ENCODE data around the gene APBB1IP.

Gene APBB1IP

DNA sequence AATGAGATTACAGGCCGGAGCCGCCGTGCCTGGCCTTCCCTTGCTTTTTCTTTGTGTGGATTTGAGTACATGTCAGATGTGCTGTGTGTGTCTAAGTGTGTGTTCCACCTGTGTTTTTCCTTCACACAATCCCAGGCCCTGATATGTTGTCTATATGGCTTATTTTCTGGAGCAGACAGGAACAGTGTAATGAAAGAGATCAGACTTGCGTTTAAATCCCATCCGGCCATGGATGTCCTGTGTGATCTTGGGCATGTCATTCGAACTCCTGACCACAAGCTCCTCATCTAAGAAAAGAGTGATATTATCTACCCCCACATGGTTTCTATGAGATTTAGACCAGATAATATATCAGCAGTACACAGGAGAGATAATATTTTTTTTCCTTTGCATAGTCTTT is 37.2 kb downstream of the APBB1IP start:
- H3K4me3 ChIP-seq (ENCODE audit: low read depth, low read length), result no peak overlapping the region
- TF ChIP-seq, protein P1, sequence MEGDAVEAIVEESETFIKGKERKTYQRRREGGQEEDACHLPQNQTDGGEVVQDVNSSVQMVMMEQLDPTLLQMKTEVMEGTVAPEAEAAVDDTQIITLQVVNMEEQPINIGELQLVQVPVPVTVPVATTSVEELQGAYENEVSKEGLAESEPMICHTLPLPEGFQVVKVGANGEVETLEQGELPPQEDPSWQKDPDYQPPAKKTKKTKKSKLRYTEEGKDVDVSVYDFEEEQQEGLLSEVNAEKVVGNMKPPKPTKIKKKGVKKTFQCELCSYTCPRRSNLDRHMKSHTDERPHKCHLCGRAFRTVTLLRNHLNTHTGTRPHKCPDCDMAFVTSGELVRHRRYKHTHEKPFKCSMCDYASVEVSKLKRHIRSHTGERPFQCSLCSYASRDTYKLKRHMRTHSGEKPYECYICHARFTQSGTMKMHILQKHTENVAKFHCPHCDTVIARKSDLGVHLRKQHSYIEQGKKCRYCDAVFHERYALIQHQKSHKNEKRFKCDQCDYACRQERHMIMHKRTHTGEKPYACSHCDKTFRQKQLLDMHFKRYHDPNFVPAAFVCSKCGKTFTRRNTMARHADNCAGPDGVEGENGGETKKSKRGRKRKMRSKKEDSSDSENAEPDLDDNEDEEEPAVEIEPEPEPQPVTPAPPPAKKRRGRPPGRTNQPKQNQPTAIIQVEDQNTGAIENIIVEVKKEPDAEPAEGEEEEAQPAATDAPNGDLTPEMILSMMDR (conservative IDR thresholded peaks at IDR 0.05; ENCODE audit: low read depth, low read length), result no peak
- DNase-seq (ENCODE audit: low read depth), result no peak

DNA sequence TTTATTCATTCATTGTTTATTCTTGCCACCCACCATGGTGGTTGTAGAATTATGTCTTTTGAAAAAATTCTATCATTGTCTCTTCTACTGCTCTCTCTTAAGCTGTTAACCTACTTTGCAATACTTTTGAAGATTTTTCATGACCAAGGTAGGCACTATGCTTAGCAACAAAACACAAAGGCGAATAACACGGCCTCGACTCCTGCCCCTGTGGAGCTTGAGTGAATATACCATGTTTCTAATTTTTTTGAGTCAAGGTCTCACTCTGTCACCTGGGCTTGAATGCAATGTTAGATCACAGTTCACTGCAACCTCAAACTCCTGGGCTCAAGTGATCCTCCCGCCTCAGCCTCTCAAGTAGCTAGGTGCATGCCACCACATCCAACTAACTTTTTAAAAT is 39.4 kb downstream of the APBB1IP start:
- TF ChIP-seq, protein P1 (conservative IDR thresholded peaks at IDR 0.05; ENCODE audit: low read depth, low read length), result no peak
- DNase-seq (ENCODE audit: low read depth), result no peak
- H3K4me3 ChIP-seq (ENCODE audit: low read depth, low read length), result no peak overlapping the region

DNA sequence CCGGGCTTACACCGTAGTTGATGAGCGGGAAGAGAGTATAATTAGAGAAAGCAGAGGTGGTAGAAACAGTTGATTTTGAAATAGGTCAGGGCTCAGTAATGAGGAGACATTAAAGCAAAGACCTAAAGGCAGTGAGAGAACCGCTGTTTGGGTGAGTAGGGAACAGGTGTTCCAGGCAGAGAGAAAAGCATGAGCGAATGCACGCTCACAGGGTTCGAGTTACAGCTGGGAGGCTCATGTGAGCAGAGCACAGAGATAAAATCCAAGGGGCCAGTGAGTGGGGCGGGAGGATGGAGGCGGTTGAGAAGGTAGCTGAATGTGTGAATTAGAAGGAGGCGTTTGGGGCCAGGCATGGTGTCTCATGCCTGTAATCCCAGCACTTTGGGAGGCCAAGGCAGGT is 39.9 kb downstream of the APBB1IP start:
- no peak for DNase-seq (ENCODE audit: low read depth)
- no peak overlapping the region for H3K4me3 ChIP-seq (ENCODE audit: low read depth, low read length)
- TF ChIP-seq, protein P1 (conservative IDR thresholded peaks at IDR 0.05; ENCODE audit: low read depth, low read length), result no peak

DNA sequence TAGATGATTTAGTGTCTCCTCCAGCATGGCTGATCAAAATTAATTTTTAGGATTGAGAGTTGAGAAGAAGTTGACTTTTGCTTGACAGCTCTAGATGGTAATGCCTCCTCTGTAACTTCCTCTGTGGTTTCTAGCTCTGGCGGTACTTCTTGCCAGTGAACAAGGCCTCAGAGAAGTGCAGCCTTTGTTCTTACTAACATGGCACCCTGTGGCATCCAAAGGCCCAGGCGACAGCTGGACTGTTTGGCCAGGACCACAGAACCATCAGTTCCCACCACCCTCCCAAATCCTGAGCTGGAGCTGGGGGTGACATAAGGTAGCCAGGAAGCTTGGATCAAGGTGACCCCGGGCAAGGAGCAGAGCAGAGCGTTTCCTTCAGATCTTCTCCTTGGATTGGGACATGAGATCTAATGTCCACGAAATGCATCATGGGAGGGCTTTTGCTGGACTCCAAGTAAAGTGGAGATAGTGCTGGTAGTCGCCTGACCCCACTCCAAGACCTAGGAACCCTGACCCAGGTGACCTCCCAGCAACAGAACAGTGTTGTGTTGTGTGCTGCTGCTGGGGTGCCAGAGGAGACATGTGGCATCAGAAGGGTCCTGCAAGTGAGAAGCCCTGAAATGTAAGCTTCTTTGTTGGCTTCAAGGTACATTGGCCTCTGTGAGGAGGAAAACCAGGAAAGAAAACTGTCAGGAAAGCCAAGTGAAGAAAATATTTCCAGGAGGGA is 41.8 kb downstream of the APBB1IP start:
- no peak overlapping the region for H3K4me3 ChIP-seq (ENCODE audit: low read depth, low read length)
- DNase-seq (ENCODE audit: low read depth), result no peak
- TF ChIP-seq, protein P1 (conservative IDR thresholded peaks at IDR 0.05; ENCODE audit: low read depth, low read length), result no peak

DNA sequence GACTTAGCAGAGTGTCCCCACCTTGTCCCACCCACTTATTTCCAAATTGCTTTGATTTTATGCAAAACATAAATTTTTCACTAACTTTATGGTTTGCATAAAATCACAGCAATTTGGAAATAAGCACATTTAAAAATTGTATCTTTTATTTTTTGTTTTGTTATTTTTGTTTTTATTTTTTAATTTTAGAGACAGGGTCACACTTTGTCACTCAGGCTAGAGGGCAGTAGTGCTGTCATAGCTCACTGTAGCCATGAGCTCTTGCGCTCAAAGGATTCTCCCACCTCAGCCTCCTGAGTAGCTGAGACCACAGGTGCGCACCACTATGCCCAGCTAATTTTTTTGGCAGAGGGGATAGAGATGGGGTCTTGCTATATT is 43.2 kb downstream of the APBB1IP start:
- no peak overlapping the region for H3K4me3 ChIP-seq (ENCODE audit: low read depth, low read length)
- no peak for DNase-seq (ENCODE audit: low read depth)
- TF ChIP-seq, protein P1 (conservative IDR thresholded peaks at IDR 0.05; ENCODE audit: low read depth, low read length), result no peak

DNA sequence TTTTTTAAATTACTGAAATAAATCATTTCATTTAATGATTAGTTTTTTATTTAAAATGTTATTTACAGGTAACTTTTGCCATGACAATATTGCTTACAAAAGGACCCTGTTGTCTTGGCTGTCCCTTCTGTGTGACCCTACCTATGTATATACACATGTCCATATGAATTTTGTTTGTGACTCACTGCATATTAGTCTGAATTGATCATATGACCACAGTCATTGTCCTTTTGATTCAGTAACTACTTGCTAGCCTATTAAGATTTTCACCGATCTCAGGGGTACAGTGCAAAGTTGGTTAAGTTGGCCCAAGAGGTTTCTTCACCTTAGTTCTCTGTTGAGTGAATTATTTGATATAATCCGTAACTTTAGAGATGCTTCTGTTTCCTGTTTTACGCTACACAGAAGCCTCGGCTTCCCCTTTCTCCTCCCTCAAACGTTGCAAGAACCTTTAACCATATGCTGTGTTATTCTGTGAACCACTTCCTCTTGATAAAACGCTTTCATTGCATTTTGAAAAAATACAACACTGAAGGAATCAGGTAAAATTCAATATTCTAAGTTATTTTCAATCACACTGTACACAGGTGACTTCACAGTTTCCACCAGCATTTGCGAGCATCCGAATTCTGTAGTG is 43.9 kb downstream of the APBB1IP start:
- TF ChIP-seq, protein P1 (conservative IDR thresholded peaks at IDR 0.05; ENCODE audit: low read depth, low read length), result no peak
- no peak overlapping the region for H3K4me3 ChIP-seq (ENCODE audit: low read depth, low read length)
- DNase-seq (ENCODE audit: low read depth), result no peak

DNA sequence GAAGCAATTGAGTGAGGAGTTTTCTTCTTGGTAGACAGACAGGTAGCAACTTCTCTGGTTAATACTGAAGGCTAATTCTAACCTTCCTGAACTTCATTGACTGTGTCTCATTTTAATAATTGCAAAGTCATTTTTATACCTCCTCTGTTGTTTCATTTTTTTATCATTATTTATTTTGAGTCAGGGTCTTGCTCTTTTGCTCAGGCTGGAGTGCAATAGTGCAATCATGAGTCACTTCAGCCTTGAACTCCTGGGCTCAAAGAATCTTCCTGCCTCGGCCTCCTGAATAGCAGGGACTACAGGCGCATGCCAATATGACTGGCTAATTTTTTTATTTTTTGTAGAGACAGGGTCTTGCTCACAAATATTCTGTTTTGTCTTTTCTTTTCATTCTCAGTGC is 45.4 kb downstream of the APBB1IP start:
- no peak for DNase-seq (ENCODE audit: low read depth)
- no peak overlapping the region for H3K4me3 ChIP-seq (ENCODE audit: low read depth, low read length)
- TF ChIP-seq, protein P1 (conservative IDR thresholded peaks at IDR 0.05; ENCODE audit: low read depth, low read length), result no peak

Data from choroid plexus epithelial cell (primary cell).